HG03558 (cell line): ENCODE data around the gene MPL.

ENCODE experiments used
- ATAC-seq: cut with Tn5 transposase; IDR thresholded peaks from one replicate; pipeline ENCODE4 v1.9.1; 2021; ENCODE audit warnings: moderate number of reproducible peaks; ENCODE audit not compliant: unreplicated experiment; ENCODE audit errors: extremely low read depth

Gene MPL

DNA sequence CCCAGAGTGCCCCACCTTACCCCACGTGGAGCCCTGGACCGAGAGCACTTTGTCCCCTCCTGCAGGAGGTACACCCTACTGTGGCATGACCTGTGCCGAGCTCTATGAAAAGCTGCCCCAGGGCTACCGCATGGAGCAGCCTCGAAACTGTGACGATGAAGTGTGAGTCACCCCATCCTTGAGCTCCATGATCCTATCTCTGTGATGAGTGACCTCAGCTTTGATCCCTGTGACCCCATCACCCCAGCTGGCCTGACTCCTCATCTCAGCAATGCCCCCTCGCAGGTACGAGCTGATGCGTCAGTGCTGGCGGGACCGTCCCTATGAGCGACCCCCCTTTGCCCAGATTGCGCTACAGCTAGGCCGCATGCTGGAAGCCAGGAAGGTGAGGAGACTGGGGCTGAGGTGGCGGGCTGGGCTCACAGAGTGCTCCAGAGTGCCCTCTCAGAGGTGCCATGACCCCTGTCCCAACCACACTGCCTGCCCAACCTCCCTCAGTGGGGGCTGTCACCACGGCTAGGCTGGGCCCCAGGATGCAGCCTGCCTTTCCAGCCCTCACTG lies 16.2 kb upstream of the MPL start:
- ATAC-seq, result no peak

DNA sequence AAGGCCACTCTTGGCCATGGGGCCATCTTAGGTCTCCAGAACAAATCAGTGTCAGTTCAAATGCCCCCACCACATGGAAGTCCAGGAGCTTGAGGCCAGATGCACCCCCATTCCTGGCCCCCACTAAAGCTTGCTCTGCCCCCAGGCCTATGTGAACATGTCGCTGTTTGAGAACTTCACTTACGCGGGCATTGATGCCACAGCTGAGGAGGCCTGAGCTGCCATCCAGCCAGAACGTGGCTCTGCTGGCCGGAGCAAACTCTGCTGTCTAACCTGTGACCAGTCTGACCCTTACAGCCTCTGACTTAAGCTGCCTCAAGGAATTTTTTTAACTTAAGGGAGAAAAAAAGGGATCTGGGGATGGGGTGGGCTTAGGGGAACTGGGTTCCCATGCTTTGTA lies 15.1 kb upstream of the MPL start:
- ATAC-seq, result no peak

DNA sequence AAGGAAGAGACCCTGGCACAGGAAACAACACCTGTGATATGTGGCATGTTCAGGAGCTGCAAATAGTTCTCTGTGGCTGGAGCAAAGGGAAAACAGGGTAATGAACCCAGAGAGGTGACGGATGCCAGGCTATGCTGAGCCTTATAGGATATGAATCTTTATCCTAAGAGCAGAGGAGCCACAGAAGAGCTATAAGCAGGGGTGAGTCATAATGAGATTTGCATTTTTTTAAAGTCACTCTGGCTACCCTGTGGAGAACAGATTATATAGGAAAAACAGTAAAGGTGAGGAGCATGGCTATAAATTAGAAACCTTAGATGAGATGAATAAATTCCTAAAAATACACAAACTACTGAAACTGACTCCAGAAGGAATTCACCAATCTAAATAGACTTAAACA lies 12.8 kb upstream of the MPL start:
- ATAC-seq, result no peak

DNA sequence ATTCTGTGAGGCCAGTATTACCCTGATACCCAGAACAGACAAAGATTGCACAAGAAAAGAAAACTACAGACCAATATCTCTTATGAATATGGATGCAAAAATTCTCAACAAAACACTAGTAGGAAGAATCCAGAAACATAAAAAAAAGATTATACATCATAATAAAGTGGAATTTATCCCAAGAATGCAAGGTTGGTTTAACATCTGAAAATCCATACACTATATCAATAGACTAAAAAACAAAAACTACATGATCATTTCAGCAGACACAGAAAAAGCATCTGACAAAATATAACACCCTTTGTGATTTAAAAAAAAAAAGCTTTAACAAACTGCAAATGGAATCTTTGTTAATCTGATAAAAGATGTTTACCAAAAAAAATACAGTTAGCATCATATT lies 12.2 kb upstream of the MPL start:
- ATAC-seq, result no peak

DNA sequence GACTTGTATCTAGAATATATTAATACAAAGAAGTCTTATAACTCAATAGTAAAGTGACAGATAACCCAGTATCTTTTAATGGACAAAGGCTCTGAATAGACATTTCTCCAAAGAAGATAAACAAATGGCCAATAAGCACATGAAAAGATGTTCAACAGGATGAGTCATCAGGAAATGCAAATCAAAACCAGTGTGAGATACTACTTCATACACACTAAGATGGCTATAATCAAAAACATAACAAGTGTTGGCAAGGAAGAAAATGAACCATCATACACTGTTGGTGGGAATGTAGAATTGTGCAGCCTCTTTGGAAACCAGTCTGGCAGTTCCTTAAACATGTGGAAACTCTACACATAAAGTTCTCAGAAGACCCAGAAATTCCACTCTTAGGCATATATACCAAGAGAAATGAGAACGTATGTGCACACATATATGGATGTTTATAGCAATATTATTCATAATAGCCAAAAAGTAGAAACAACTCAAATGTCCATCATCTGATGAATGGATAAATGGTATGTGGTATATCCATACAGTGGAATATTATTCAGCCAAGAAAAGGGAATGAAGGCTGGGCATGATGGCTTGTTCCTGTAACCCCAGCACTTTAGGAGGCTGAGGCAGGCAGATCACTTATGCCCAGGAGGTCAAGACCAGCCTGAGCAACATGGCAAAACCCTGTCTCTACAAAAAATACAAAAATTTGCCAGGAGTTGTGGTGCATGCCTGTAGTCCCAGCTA lies 9.9 kb upstream of the MPL start:
- no peak for ATAC-seq

DNA sequence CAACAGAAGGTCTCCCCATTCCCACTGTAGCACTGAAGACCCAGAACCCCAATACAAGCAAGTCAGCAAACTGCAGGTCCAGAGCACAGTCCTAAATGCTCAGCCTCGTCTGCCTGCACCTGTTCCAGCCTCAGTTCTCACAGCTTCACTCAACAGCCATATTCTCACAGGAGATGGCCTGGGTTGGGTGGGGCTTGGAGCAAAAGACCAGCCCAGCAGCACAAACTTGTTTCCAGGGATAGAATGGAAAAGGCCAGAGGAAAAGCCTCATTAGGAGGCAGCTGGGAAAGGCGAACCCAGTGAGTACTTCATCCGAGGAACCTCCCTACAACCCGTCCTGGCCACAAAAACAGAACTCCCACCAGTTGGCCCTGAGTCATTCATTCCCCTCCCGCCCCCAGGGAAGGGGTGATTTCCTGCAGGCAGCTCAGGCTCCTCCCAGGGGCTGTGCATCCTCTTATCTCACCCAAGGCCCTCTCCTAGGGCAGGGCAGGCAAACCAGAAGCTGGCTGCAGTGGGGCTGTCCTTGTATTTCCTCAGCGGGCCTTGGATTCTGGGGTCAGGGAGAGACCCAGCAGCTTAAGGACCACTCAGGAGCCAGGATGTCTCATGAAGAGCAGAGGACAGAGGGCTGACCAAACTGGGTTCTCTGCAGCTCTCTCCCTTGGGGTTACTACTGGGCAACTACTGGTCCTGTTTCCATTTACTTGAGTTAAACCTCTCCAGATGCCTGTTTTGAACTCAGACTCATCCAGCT lies 7.4 kb upstream of the MPL start:
- no peak for ATAC-seq

DNA sequence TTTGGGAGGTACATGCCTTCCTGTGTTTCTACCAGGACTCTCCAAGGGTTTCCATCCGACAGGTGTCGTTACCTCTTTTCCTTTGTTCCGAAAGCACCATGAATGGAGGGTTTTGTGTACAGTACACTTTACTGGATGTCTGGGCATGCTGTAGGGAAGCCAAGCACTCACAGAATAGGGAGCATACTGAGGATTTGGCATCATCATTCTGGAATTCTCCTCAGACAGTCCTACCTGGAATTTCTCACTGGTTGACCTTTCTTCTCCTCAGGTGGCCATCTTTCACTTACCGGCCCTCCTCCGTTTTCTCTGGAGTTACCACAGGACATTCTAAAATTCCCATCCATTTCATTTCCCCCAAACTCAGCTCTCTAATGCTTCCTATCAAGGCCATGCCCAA lies 5.9 kb upstream of the MPL start:
- ATAC-seq, result no peak

DNA sequence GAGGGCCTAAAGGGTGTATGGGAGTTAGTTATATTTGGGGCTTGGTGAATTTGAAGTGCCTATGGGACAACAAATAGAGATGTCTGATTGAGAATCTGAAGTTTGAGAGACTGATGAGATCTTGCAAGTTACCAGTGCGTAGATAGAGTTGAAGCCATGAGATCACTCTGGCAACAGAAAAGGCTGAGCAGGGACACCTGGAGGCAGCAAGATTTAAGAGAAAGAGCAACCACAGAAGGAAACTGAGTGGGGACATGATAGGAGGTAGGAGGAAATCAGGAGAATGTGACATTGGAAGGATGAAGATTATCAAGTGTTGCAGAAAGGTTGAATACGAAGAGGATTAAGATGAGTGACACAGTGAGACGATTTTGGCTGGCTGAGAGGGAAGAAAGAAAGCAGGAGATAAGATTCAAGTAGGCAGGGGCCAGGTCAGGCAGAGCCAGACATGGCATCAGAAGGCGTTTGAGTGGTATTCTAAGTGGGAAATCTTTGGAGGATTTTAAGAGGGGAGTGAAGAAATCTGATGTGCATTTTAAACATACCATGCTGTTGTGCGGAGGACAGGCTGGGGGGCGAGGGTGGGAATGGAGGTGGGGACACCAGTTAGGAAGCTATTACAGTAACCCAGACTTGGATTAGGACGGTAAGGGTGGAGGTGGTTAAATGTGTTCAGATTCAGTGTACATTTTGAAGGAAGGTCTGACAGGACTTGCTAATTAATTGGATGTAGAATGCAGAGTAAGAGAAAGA lies 3.0 kb upstream of the MPL start:
- ATAC-seq, result no peak

DNA sequence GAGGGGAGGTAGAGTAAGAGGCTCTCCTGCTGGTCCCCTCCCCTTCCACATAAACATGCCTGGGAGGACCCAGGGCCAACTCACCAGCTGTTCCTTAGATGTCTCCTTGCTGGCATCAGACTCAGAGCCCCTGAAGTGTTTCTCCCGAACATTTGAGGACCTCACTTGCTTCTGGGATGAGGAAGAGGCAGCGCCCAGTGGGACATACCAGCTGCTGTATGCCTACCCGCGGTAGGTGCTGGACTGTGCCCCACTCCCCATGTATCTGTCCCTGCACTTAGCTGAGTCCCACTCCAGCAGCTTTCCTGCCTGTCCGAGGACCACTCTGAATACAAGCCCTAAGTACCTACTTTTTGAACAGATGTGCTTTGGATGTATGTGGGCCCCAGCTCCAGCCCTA lies 383 bp downstream of the MPL start:
- no peak for ATAC-seq

DNA sequence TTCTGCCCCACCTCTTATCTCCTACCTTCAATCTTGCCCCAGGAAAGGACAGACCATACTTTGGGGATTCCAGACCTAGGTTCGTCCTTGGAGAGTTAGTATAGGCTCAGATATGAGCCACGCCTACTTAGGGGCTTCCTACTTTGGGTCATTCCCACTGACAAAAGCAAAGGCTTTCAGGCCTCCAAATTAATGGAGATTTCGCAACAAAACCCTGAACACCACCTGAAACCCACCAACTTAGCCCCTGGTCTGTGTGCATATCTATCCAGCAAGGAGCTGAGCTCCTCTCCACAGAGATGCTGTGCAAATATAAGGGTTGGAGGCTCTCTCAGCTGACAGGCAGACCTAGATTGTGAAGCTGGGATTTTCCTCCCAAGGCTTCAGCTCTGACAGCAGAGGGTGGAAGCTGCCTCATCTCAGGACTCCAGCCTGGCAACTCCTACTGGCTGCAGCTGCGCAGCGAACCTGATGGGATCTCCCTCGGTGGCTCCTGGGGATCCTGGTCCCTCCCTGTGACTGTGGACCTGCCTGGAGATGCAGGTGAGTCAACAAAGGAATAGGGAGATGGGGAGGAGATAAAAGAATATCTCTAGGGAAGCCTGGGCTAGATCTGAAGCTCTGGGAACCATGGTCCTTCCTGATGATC lies 2.1 kb downstream of the MPL start:
- ATAC-seq, result no peak

DNA sequence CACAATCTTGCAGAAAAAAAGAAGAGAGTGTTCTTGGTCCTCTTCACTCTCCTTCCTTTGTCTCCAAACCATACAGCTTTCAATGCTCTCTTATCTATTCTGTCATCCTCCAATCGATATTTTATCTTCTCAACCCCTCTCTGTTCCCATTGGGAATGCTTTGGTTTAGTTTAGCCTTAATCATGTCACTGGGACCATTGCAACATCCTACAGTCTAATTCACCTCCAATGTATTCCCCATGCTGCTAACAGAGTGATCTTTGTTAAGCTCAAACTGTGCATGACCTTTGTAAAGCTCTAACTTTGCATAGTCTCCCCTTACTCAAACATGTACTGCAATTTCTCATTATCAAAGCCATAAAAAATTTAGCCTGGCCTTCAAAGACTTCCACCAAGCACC lies 2.9 kb downstream of the MPL start:
- no peak for ATAC-seq

DNA sequence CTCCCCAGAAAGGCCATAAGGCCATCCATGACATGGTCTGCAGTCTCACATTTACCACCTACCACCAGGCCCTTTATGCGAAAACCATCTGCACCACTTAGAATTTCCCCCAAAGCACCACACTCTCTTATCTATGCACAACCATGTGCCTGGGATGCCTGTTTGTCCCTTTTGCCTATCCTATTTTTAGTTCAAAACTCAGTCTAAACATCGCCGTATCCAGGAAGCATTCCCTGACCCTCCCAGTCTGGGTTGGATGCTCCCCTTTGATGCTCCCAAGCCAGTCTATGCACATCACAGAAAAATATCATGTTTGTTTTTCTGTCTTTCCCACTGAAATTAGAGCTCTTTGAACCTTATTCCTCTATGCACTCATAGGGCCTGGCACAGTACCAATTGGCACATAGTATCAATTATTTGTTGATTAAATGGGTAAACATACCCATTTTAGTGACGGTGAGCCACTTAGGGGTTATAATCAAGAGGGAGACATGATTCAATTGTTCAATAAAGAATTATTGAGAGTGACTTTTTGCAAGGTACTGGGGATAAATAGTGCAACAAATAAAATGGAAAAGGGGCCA lies 6.7 kb downstream of the MPL start:
- ATAC-seq, result no peak

DNA sequence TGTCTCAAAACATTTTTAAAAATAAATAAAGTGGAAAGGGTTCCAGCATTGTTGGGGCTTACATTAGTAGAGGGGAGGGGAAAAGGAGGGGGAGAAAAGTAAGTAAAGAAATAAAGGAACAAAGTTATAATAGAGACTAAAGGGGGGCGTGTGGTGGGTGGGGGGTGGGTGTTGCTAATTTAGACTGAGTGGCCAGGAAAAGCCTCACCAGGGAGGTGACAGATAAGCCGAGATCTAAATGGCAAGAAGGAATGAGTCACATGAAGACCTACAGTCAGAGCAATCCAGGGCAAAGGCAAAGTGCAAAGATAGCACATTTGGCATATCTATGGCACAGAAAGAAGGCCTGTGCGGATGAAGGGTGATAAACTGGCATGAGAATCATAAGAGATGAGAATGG lies 7.5 kb downstream of the MPL start:
- ATAC-seq, result no peak

DNA sequence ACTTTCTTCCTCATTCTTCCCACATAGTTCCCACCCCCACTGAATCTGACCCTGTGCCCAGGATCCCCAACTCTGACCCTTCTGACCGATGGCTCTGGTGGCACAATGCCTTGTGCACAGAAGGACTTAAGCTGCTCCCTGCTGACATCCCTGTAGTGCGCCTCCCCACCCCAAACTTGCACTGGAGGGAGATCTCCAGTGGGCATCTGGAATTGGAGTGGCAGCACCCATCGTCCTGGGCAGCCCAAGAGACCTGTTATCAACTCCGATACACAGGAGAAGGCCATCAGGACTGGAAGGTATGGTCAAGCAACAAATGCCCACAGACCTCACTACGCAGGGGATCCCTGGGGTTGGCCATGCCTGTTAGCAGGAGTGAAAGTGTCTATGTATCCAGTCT lies 9.0 kb downstream of the MPL start:
- ATAC-seq, result no peak

DNA sequence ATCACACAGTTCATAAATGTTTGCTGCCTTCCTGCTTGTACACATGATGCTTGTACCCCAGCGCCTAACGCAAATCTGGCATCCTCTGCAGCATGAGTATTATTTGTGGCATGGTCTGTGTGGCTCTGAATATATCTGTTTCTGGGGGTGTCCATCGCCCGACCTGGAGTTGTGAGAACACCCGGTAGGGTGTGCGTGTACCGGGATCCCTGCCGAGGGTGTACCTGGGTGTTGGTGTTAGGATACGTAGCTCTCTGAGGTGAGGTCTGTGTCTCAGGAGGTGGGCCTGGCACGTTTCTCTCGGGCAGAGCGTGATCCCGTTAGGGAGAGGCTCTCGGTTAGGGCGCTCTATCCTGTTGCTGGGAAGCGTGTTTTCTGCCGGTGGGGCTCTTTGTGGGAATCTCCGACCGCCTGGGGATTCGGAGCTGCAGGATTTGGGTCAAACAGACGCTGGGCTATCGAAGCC lies 10.8 kb downstream of the MPL start:
- ATAC-seq, result no peak

DNA sequence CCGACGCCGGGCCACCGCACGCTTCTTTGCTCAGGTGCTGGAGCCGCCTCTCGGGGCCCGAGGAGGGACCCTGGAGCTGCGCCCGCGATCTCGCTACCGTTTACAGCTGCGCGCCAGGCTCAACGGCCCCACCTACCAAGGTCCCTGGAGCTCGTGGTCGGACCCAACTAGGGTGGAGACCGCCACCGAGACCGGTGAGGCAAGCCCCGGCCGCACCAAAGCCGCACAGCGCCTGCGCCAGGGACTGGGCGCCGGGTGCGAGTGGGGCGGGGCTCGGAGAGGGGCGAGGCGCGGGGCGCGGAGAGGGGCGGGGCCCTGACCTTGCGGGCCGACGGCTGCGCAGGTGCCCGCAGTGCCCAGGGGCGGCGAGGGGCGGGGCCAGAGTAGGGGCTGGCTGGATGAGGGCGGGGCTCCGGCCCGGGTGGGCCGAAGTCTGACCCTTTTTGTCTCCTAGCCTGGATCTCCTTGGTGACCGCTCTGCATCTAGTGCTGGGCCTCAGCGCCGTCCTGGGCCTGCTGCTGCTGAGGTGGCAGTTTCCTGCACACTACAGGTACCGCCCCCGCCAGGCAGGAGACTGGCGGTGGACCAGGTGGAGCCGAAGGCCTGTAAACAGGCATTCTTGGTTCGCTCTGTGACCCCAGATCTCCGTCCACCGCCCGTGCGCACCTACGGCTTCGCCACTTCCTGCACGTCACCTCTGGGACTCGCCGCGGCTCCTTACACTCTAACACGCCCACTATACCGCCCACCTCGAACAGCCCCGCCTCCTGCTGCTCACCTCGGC lies 11.4 kb downstream of the MPL start:
- no peak for ATAC-seq

DNA sequence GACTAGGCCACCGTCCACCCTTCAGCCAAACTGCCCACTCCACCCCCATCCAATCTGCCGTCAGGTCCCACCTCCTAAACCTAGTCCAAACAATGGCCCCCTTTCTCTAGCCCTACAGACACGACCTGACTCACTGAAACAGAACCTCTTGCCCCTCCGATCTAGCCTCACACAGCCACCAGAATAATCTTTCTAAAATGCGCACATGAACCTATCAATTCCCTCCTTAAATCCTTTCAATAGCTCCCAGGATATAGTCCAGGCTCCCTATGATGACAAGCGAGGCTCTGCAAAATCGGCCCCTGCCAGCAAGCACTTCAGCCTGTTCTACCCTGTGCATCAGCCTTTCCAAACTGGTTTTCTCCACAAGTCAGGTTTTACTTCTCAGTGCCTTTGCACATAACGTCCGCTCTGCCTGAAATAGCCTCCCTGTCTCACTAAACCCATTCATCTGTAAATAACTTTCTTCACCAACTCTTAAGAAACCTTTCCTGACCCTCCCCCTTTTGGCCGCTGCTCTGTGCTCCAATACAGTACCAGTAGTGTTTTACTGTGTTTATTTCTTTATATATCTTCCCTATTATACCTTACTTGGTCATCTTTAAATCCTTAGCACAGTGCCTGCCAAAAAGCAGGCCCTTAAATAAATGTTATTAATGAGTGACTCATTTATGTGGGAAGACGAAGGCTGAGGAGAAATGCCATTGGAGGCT lies 12.1 kb downstream of the MPL start:
- no peak for ATAC-seq

DNA sequence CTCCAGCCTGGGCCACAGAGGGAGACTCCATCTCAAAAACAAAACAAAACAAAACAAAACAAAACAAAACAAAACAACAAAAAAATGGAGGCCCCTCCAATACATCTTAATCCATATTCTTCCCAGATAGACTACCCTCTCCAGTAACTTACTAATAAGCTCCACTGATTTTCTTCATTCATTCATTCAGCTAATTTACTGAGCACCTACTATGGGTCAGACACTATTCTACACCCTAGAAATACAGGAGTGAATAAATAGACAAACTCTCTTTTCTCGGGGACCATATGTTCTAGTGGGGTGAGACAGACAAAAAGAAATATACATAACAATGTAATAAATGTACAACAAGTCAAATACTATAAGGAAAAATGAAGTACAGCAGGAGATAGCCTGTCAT lies 13.4 kb downstream of the MPL start:
- no peak for ATAC-seq
